HUES64 (cell line): ENCODE measurements around the gene IDH2.

Source experiments
- H3K27ac ChIP-seq: 2 replicates; pipeline ENCODE4 v1.7.0; 2013; ENCODE audit warnings: low read depth, low read length, inconsistent platforms
- H3K27me3 ChIP-seq: 2 replicates; pipeline ENCODE4 v1.6.1; 2013; ENCODE audit warnings: mild to moderate bottlenecking, low read length; ENCODE audit not compliant: insufficient read depth
- H3K36me3 ChIP-seq: 2 replicates; pipeline ENCODE4 v1.6.1; 2013; ENCODE audit warnings: mild to moderate bottlenecking, low read length; ENCODE audit not compliant: insufficient read depth
- H3K4me1 ChIP-seq: 2 replicates; pipeline ENCODE4 v1.6.1; 2013; ENCODE audit warnings: mild to moderate bottlenecking, low read length, moderate library complexity; ENCODE audit not compliant: insufficient read depth
- H3K4me3 ChIP-seq: 2 replicates; pipeline ENCODE4 v1.5.1; 2013; ENCODE audit warnings: mild to moderate bottlenecking, low read length, moderate library complexity
- H3K9ac ChIP-seq: 2 replicates; pipeline ENCODE4 v1.6.1; 2013; ENCODE audit warnings: mild to moderate bottlenecking, low read depth, low read length
- H3K9me3 ChIP-seq: 2 replicates; pipeline ENCODE4 v1.6.1; 2013; ENCODE audit warnings: low read depth, low read length; ENCODE audit not compliant: insufficient read depth
- WGBS: fragments of 150-250, 120-280 bp; methylation state at CpG from one replicate; pipeline ENCODE4 v1.1.7; 2013; ENCODE audit warnings: missing lambda C conversion rate; 5-methylcytosine and 5-hydroxymethylcytosine counted together

Gene IDH2

GRCh38 chr15:90049030-90049429 lies 53.2 kb downstream of the IDH2 start:
- Histone ChIP-seq H3K27ac (no peak overlapping the region), H3K4me3 (no peak overlapping the region), H3K36me3 (no peaks in the 10 kb centered on the region), H3K27me3 (no peaks in the 10 kb centered on the region), H3K9me3 (no peaks in the 10 kb centered on the region), H3K4me1 (0 out of 2 replicates have a peak, but pooled peaks cover 4% of the 10 kb centered on the region), H3K9ac (no peak overlapping the region)
- WGBS: 92% methylated on average over 5 of the region's 5 CpGs

GRCh38 chr15:90047956-90048575 lies 54.2 kb downstream of the IDH2 start:
- no peaks in the 10 kb centered on the region for H3K9me3 ChIP-seq
- no peak overlapping the region for H3K9ac ChIP-seq
- peaks cover 8% of the 10 kb centered on the region for H3K4me1 ChIP-seq
- WGBS: 92% methylated on average over 9 of the region's 9 CpGs
- no peaks in the 10 kb centered on the region for H3K36me3 ChIP-seq
- no peaks in the 10 kb centered on the region for H3K27me3 ChIP-seq
- no peak overlapping the region for H3K4me3 ChIP-seq
- H3K27ac ChIP-seq: no peak overlapping the region

- no peak overlapping the region for H3K9ac ChIP-seq
- peaks cover 17% of the 10 kb centered on the region for H3K4me1 ChIP-seq
- 93% methylated on average over 12 of the region's 12 CpGs for whole genome bisulfite sequencing
- H3K4me3 ChIP-seq: no peak overlapping the region
- H3K27me3 ChIP-seq: no peaks in the 10 kb centered on the region
- no peak overlapping the region for H3K27ac ChIP-seq
- H3K9me3 ChIP-seq: no peaks in the 10 kb centered on the region
- no peaks in the 10 kb centered on the region for H3K36me3 ChIP-seq
Measured at GRCh38 chr15:90046911-90047392, 55.3 kb downstream of the IDH2 start.

- Histone ChIP-seq H3K9me3 (no peaks in the 10 kb centered on the region), H3K27ac (no peak overlapping the region), H3K36me3 (no peaks in the 10 kb centered on the region), H3K4me3 (no peak overlapping the region), H3K27me3 (no peaks in the 10 kb centered on the region), H3K4me1 (peaks cover 21% of the 10 kb centered on the region), H3K9ac (no peak overlapping the region)
- WGBS: 95% methylated on average over 7 of the region's 7 CpGs
Measured at GRCh38 chr15:90046289-90046688, 56.0 kb downstream of the IDH2 start.

- no peak overlapping the region for H3K9ac ChIP-seq
- no peak overlapping the region for H3K27ac ChIP-seq
- WGBS: 84% methylated on average over 4 of the region's 4 CpGs
- H3K4me1 ChIP-seq: peaks cover 34% of the 10 kb centered on the region
- H3K27me3 ChIP-seq: no peaks in the 10 kb centered on the region
- no peak overlapping the region for H3K4me3 ChIP-seq
- no peaks in the 10 kb centered on the region for H3K36me3 ChIP-seq
- H3K9me3 ChIP-seq: no peaks in the 10 kb centered on the region
Measured at GRCh38 chr15:90044916-90045371, 57.3 kb downstream of the IDH2 start.

GRCh38 chr15:90044191-90044590 lies 58.1 kb downstream of the IDH2 start:
- H3K4me1 ChIP-seq: peaks cover 35% of the 10 kb centered on the region
- H3K9me3 ChIP-seq: no peaks in the 10 kb centered on the region
- H3K9ac ChIP-seq: no peak overlapping the region
- 94% methylated on average over 14 of the region's 14 CpGs for WGBS
- no peak overlapping the region for H3K27ac ChIP-seq
- no peaks in the 10 kb centered on the region for H3K27me3 ChIP-seq
- H3K36me3 ChIP-seq: no peaks in the 10 kb centered on the region
- H3K4me3 ChIP-seq: no peak overlapping the region

- no peaks in the 10 kb centered on the region for H3K36me3 ChIP-seq
- H3K27me3 ChIP-seq: no peaks in the 10 kb centered on the region
- peaks cover 35% of the 10 kb centered on the region for H3K4me1 ChIP-seq
- no peak overlapping the region for H3K4me3 ChIP-seq
- no peak overlapping the region for H3K9ac ChIP-seq
- 67% methylated on average over 5 of the region's 5 CpGs for WGBS
- H3K9me3 ChIP-seq: no peaks in the 10 kb centered on the region
- peak overlapping the region; percentile 61 for H3K27ac ChIP-seq
Measured at GRCh38 chr15:90043530-90044010, 58.7 kb downstream of the IDH2 start.

GRCh38 chr15:90042766-90043529 lies 59.3 kb downstream of the IDH2 start:
- peaks cover 35% of the 10 kb centered on the region for H3K4me1 ChIP-seq
- 92% methylated on average over 27 of the region's 27 CpGs for WGBS
- no peak overlapping the region for H3K9ac ChIP-seq
- H3K27me3 ChIP-seq: no peaks in the 10 kb centered on the region
- no peak overlapping the region for H3K4me3 ChIP-seq
- no peaks in the 10 kb centered on the region for H3K36me3 ChIP-seq
- no peaks in the 10 kb centered on the region for H3K9me3 ChIP-seq
- peak overlapping the region; percentile 61 for H3K27ac ChIP-seq

GRCh38 chr15:90042356-90042755 lies 59.9 kb downstream of the IDH2 start:
- Histone ChIP-seq H3K27me3 (no peaks in the 10 kb centered on the region), H3K4me3 (no peak overlapping the region), H3K9ac (no peak overlapping the region), H3K27ac (no peak overlapping the region), H3K36me3 (no peaks in the 10 kb centered on the region), H3K9me3 (no peaks in the 10 kb centered on the region), H3K4me1 (peaks cover 39% of the 10 kb centered on the region)
- WGBS: 96% methylated on average over 12 of the region's 12 CpGs

- Histone ChIP-seq H3K9me3 (no peaks in the 10 kb centered on the region), H3K4me1 (peaks cover 51% of the 10 kb centered on the region), H3K4me3 (no peak overlapping the region), H3K27ac (no peak overlapping the region), H3K9ac (no peak overlapping the region), H3K27me3 (no peaks in the 10 kb centered on the region), H3K36me3 (no peaks in the 10 kb centered on the region)
- 84% methylated on average over 6 of the region's 6 CpGs for WGBS
Measured at GRCh38 chr15:90040618-90041017, 61.6 kb downstream of the IDH2 start.

- Histone ChIP-seq H3K27ac (no peak overlapping the region), H3K4me1 (peaks cover 58% of the 10 kb centered on the region), H3K9ac (no peak overlapping the region), H3K36me3 (no peaks in the 10 kb centered on the region), H3K4me3 (no peak overlapping the region), H3K27me3 (no peaks in the 10 kb centered on the region), H3K9me3 (no peaks in the 10 kb centered on the region)
- 93% methylated on average over 5 of the region's 5 CpGs for WGBS
Measured at GRCh38 chr15:90039996-90040395, 62.3 kb downstream of the IDH2 start.
